Bronchial epithelial cell (primary cell): Measurements from ENCODE around the gene TST. TPM values are rescaled to one million over a fixed set of nuclear protein-coding genes. Genes with fewer than 3 reads are reported as not detected.

Experiments
- DNase-seq: peaks from one replicate; pipeline ENCODE4 v3.0.0-alpha.2; 2010; ENCODE audit warnings: low read depth
- FAIRE-seq: peaks from 2 replicates; lab custom pipeline; 2011; peaks lifted over from hg19 to GRCh38; lab: Jason Lieb, UNC
- H3K27me3 ChIP-seq: 2 replicates; pipeline ENCODE4 v1.5.1; 2011; ENCODE audit warnings: low read length; ENCODE audit not compliant: control insufficient read depth, insufficient read depth
- H3K36me3 ChIP-seq: 2 replicates; pipeline ENCODE4 v1.5.1; 2011; ENCODE audit warnings: low read length; ENCODE audit not compliant: control insufficient read depth, insufficient read depth
- H3K4me3 ChIP-seq: 2 replicates; pipeline ENCODE4 v1.5.1; 2011; ENCODE audit warnings: mild to moderate bottlenecking, low read depth, low read length, control low read depth
- total RNA-seq: library from RNA; depleted of rRNA; stranded (reverse); fragments of >200 nt; gene quantifications from 2 replicates; pipeline ENCODE4 v1.2.1, GENCODE V29; 2014
- TF ChIP-seq, protein P1 (sequence below): IDR thresholded peaks from 2 replicates; pipeline ENCODE4 v1.5.1; 2011; ENCODE audit warnings: mild to moderate bottlenecking, moderate library complexity, low read length, control low read depth, inconsistent platforms; ENCODE audit not compliant: insufficient read depth, severe bottlenecking

Gene TST
- total RNA-seq, 1 donor from 2014 or later = 45.8 TPM

DNA sequence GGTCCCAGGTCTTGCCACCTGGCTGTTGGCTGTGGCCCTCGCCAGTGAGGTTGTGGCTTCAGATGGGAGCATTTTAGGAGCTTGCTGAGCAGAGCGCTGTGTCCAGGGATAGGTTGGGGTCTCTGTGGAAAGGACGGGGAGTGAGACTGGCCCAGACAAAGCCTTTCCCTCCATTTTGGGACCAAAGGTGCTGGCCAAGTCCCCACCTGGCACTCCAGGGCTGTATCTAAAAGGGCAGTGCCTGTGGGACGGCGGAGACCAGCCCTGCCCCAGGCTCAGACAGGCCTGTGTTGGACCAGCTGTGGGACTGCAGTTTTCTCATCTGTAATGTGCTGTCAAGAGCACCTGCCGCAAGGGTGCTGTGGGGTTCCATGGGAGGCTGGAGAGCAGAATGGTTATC, 27.3 kb upstream of the TST start:
- TF ChIP-seq, protein P1, sequence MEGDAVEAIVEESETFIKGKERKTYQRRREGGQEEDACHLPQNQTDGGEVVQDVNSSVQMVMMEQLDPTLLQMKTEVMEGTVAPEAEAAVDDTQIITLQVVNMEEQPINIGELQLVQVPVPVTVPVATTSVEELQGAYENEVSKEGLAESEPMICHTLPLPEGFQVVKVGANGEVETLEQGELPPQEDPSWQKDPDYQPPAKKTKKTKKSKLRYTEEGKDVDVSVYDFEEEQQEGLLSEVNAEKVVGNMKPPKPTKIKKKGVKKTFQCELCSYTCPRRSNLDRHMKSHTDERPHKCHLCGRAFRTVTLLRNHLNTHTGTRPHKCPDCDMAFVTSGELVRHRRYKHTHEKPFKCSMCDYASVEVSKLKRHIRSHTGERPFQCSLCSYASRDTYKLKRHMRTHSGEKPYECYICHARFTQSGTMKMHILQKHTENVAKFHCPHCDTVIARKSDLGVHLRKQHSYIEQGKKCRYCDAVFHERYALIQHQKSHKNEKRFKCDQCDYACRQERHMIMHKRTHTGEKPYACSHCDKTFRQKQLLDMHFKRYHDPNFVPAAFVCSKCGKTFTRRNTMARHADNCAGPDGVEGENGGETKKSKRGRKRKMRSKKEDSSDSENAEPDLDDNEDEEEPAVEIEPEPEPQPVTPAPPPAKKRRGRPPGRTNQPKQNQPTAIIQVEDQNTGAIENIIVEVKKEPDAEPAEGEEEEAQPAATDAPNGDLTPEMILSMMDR = no peak
- Histone ChIP-seq H3K4me3 (no peak overlapping the region), H3K36me3 (no peaks in the 10 kb centered on the region), H3K27me3 (no peaks in the 10 kb centered on the region)
- FAIRE-seq (no peak), DNase-seq (no peak)

DNA sequence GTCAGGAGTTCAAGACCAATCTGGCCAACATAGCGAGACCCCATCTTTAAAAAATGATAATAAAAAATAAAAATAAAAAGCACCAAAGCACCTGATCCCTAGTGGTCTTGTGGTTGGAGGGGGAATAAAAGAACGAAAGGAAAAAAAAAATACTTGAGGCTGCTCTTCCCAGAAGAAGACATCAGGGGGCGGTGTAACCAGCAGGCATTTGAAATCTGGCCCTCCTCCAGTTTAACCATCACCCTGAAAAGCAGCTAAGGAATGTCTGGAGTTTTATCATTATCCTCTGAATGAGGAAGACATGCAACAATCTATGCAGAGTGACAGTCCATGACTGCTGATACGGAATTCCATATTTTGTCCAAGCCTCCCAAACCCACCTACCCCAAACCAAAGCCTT, 26.7 kb upstream of the TST start:
- no peak for FAIRE-seq
- peak; percentile 18 for DNase-seq

DNA sequence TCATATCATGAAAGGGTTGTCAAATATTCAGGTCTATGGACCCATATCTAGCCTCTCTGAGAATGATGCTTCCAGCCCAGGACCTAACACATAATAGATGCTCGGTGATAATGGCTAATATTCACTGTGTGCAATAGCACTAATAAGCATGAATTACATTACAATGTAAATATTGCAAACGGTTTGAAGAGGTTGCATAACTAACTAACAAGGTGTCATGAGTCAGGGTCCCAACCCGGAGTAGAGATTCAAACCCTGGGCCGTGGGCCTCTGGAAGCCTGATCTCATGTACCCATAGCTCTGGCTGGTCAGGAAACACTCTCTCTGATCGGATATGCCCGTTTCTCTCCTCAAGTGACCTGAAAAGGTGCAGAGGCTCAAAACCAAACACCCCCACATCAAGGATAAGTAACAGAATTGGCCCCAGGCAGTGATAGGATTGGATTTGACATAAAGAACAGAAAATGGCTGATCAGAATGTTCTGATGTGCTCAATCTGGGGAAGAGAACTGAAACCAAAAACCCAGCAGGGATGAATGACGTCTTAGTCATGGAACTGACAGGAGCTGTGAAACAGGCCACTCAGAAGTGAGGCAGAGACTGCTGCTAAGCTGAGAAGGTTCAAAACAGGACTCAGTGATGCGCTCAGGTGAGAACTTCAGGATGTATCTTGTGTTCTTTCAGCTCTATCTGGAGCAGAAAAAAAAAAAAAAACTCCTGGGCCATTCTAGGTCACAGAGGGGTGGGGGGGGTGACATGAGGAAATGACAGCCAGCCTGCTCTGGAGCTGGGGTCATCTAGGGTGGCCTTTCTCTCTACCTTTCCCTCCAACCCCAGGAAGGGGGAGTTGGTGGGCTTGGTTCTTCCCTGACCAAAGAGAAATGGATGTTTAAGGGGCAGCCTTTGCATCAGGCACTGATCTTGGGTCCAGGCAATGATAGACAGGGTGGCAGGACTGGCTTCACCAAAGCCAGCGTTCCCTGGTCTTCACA, 25.7 kb upstream of the TST start:
- H3K27me3 ChIP-seq = no peaks in the 10 kb centered on the region
- peak; percentile 84 for FAIRE-seq
- no peak overlapping the region for H3K4me3 ChIP-seq
- no peaks in the 10 kb centered on the region for H3K36me3 ChIP-seq
- peak; percentile 76 for DNase-seq
- TF ChIP-seq, protein P1 = no peak

More for the DNA sequence above, 26.7 kb upstream of the TST start:
- Histone ChIP-seq H3K4me3 (no peak overlapping the region), H3K27me3 (no peaks in the 10 kb centered on the region), H3K36me3 (no peaks in the 10 kb centered on the region)
- TF ChIP-seq, protein P1 = peak; percentile 53

DNA sequence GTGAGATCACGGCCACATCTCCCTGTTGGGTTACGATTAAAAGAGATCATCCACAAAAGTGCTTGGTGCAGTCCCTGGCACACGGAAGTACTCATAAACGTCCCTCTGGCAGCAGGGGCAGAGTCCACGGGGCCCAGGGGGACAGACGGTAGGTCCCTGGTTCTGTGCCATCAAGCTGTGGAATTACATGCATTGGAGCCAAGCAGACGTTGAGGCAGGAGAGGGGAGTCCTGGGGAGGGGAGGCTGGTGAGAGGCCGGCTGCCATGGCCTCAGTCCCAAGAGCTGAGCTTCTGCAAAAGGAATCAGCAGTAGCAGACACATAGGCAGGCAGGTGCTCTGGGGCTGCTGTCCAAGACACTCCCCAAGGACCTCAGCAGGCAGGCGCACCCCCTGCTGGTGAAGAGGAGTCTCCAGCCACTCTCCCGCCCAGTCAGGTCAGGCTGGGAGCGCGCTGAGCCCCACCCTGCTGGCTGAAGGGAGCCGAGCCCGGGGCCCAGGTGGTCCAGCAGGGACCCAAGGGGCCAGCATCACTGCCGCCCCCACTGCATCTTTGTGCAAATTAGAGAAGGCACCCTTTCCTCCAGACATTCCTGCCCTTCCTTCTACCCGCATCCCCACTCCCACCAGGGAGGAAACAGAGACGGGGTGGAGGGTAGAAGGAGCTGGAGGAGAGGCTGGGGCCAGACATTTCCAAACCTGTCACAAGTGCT, 24.7 kb upstream of the TST start:
- H3K36me3 ChIP-seq = no peaks in the 10 kb centered on the region
- DNase-seq (peak; percentile 58), FAIRE-seq (no peak)
- TF ChIP-seq, protein P1 = peak; percentile 92
- H3K27me3 ChIP-seq = no peaks in the 10 kb centered on the region
- no peak overlapping the region for H3K4me3 ChIP-seq

DNA sequence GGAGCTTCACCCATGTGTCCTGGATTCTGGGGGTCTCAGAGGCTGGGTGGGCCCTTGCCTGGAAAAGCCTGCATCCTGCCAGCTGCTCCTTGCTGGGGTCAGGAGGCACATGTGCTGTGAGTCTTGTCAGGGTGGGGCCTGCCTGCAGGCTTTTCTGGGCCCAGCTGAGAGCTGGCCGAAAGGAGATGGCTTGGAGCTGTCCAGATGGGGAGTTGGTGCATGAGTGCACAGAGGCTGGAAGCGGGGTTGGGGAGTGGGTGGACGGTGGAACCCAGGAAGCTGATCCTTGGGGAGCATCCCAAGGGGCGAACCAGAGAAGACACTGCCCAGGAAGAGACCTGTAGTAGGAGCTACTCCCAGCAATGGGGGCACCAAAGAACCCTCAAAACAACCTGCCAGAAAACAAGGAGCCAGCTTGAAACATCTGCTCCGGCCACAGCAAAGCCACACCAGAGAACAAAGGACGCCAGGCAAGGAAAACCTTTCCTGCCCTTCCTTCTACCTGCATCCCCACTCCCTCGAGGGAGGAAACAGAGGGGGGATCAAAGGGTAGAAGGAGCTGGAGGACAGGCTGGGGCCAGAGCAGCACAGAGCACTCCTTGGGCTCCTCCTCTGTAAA, 24.1 kb upstream of the TST start:
- TF ChIP-seq, protein P1 = no peak

More for the DNA sequence above, 24.1 kb upstream of the TST start:
- FAIRE-seq (no peak), DNase-seq (no peak)
- Histone ChIP-seq H3K36me3 (no peaks in the 10 kb centered on the region), H3K4me3 (no peak overlapping the region), H3K27me3 (no peaks in the 10 kb centered on the region)
